ENCODE results near the gene C3orf52. TPM values are rescaled to one million over a fixed set of nuclear protein-coding genes. Genes with fewer than 3 reads are reported as not detected.
A peak's percentile ranks its signal among the peaks of the same experiment; 100 is the strongest.

The C3orf52 gene
- total RNA-seq, 8 experiments from 2014 or later: 0.11 to 4.4 (median 0.45) TPM

DNA sequence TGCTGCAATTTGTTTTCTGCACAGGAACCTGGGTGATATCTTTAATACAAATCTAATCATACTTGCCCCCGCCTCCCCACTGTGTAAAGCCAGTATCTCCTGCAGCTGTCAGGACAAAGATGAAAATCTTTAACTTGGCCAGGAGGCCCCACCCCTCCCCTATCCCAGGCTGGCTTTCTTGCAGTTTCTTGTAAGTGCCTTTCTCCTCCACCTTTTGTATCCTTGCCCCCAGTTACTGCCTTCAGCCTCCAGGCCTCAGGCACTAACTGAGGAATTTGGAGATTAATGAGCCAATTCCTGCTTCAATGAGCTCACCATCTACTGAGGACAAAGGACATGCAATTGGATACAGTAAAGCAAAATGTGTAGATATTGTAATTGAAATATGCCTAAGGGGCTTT is 40.3 kb downstream of the C3orf52 start:
- ATAC-seq (replicated peaks in 6 of 8): peak in 5 of 8 experiments; percentile 25 to 84 (median 75)
- Histone ChIP-seq H3K4me3 (no peak overlapping the region), H3K27ac (no peak overlapping the region), H3K4me1 (replicated peaks in 1 of 2) (peaks cover 27 to 34% of the 10 kb centered on the region in 2 donors)
- WGBS, 10 experiments: 43 to 86% (median 57%) methylated on average over 1 of the region's 1 CpG; no CpG with 5 or more reads in 5 of the 10 experiments
- in situ Hi-C loops (cut with MboI; ENCODE audit: low pct_unique_long_range_greater_than_20kb in 2 of 9, low sequenced_read_pairs in 9 of 9, unreplicated experiment in 9 of 9): loop anchor here in 3 of 9 experiments (25.0 kb wide), 1 partner anchor 386 kb away; no protein-coding TSS in a partner anchor

DNA sequence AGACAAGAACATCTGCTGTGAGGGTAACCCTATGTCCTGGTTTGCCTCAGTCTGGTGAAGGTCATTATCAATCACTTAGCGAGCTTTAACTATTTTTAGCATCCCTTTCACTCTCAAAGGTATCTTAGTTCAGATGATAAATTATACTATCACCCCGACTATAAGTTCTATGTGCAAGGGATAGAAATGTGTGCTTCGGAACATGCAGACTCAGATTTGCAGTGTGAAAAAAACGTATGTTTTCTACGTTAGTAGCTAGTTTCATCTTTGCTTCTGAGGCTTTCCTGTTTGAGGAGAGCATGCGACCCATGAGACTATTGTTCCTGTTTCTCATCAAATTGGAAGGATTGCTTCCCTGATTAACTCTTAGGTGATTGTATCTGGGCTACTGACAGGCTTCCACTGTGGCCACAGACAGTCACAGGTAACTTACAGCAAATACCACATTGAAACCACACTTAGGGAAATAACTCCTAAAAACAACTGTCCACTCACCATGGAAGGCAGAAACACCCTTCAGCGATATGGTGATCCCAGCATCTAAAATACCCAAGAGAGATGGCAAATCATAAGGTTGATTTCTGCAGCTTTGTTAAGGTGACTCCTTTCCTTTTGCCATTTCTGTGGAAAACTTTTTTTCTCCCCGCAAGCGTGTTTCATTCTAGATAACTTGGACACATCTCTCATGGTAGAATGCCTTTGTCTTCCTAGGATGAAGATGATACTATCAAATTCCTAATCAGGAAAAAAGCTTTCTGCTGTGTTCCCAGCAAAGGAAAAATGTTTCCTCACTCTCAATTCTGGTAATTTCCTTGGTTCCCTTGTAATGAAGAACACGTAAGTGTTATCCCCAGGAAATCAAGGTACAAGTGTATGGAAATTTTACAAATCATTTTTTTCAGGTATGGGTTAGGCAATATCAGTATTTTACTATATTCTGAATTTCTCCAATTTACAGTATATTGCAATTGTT is 41.6 kb downstream of the C3orf52 start:
- Histone ChIP-seq H3K4me3 (no peak overlapping the region), H3K27ac (no peak overlapping the region), H3K4me1 (replicated peaks in 1 of 2) (peaks cover 27 to 34% of the 10 kb centered on the region in 2 donors)
- in situ Hi-C loops (cut with MboI; ENCODE audit: low pct_unique_long_range_greater_than_20kb in 2 of 9, low sequenced_read_pairs in 9 of 9, unreplicated experiment in 9 of 9): loop anchor here in 3 of 9 experiments (25.0 kb wide), 1 partner anchor 384 kb away; no protein-coding TSS in a partner anchor
- ATAC-seq (replicated peaks in 6 of 8): peak in 3 of 8 experiments; percentile 15 to 66 (median 61)
- 72 to 100% (median 83%) methylated on average over 1 to 10 of the region's 10 CpGs; no CpG with 5 or more reads in 1 of the 10 experiments for WGBS, 10 experiments

DNA sequence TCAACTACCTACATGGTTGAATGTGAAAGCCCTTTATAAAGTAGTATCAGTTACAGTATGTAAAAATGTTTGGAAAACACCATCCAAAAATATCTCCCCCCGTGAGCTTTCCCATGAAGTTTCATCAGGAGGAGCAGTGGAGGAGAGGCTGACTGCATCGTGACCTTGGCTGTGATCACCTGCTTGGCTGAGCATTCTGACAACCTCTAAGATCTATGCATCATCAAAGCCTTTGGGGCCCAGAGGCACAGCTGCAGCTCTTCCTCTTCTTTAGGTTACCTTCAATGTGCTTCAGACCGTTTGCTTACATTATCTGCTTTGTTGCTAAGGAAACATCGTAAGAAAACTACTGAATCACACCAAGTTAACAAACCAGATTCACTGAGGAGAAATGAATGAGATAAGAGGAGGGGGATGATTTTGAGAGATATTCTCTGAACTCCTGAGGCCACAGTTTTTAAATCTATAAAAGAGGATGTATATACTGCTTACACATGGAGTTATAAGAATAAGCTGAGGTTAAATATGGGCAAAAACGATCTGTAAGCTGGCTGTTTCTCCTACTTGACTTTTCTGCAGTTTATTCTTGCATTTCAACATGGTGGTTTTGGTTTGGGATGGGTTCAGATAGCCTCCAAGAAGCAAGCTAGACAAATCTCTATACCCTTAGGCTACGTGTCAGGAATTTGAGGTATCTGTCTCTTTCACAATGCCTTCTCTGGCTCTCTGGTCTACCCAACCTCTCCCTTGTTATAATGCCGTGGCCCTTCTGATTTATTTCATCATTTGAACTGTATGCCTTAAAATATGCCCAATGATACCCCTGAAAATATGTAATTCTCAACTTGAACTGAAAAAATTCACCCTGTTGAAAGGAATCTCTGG is 42.9 kb downstream of the C3orf52 start:
- 48 to 80% (median 74%) methylated on average over 1 to 7 of the region's 7 CpGs for WGBS, 10 experiments
- ATAC-seq (replicated peaks in 6 of 8): peak in 5 of 8 experiments; percentile 33 to 55 (median 52)
- in situ Hi-C loops (cut with MboI; ENCODE audit: low pct_unique_long_range_greater_than_20kb in 2 of 9, low sequenced_read_pairs in 9 of 9, unreplicated experiment in 9 of 9): loop anchor here in 3 of 9 experiments (25.0 kb wide), 1 partner anchor 383 kb away; no protein-coding TSS in a partner anchor
- Histone ChIP-seq H3K27ac (no peak overlapping the region), H3K4me3 (no peak overlapping the region), H3K4me1 (replicated peaks in 1 of 2) (peaks cover 27 to 34% of the 10 kb centered on the region in 2 donors)

DNA sequence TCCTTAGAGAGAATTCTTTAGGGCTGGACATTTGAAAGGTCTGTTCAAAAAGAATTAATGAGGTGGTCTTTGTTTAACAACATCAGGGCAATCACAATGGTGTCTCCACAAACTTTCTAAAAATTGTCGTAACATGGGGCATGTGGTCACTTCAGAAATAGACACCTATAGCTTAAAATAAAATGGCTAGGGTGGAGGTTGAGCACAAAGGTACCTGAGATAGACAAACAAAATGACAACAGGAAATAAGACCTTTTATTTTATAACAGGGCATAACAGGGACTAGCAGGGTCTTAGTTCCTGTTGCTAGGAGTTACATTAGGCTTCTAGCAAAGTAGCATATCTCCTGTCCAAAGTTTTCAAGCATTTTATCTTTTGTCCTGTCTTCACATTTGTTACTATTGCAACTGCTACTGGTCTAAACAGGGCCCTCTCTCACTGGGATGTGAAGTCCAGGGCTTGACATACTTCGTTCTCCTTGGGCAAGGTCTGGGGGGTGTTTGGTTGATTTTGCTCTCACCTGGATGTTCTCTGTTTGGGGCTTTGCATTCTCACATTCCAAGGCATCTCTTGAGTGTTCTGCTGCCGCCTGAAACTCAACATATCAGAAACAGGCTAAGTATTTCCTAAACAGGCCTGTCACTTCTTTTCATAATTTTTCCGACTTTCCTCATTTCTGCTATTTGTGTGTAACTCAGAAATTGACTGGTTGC is 43.9 kb downstream of the C3orf52 start:
- 51 to 100% (median 88%) methylated on average over 1 to 4 of the region's 4 CpGs; no CpG with 5 or more reads in 2 of the 10 experiments for WGBS, 10 experiments
- H3K4me1 ChIP-seq (replicated peaks in 1 of 2): peaks cover 24 to 27% of the 10 kb centered on the region in 2 donors
- ATAC-seq (replicated peaks in 6 of 8): no peak
- in situ Hi-C loops (cut with MboI; ENCODE audit: low pct_unique_long_range_greater_than_20kb in 2 of 9, low sequenced_read_pairs in 9 of 9, unreplicated experiment in 9 of 9): loop anchor here in 3 of 9 experiments (10.0 to 25.0 kb wide), 2 partner anchors 165 to 382 kb away; partner anchors contain the start of gene SLC9C1 (in 1 of the 3)
- no peak overlapping the region for H3K27ac ChIP-seq
- no peak overlapping the region for H3K4me3 ChIP-seq

DNA sequence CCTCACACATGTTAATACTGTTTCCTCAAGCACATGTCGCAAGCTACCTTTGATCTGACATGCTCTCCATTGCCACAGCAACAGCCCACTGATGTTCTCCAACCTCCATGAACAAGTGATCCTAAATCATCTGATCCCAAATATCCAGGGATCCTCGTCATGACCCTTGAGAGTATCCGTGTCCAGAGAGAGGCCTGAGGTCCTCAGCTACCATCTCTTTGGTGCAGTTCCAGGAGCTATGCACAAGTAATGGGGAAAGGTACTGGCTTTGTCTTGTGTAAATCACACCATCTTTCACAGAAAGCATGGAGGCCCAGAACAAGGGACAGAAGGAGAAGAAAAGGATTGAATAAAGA is 44.4 kb downstream of the C3orf52 start:
- 45 to 100% (median 84%) methylated on average over 1 to 3 of the region's 3 CpGs; no CpG with 5 or more reads in 2 of the 10 experiments for WGBS, 10 experiments
- Histone ChIP-seq H3K4me3 (no peak overlapping the region), H3K4me1 (replicated peaks in 1 of 2) (peaks cover 18 to 22% of the 10 kb centered on the region in 2 donors), H3K27ac (no peak overlapping the region)
- ATAC-seq (replicated peaks in 6 of 8): no peak
- in situ Hi-C loops (cut with MboI; ENCODE audit: low pct_unique_long_range_greater_than_20kb in 2 of 9, low sequenced_read_pairs in 9 of 9, unreplicated experiment in 9 of 9): loop anchor here in 3 of 9 experiments (10.0 to 25.0 kb wide), 2 partner anchors 164 to 382 kb away; partner anchors contain the start of gene SLC9C1 (in 1 of the 3)

DNA sequence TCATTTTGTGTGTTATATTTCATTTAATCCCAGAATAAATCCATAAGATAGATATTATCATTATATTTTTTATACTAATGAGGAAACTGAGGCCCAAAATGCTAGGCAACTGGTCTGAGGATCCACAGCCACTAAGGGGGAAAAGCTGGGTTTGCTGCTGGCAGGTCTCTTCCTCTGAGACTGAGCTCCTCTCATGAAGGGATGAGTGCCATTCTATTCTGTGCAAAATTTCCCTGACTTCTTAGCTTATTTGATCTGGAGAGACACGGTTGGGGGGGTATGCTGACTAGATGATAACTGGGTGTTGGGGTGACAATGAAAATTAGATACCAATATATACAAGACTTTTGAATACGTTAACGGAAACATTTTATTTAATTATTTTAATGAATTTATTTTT is 44.9 kb downstream of the C3orf52 start:
- no peak overlapping the region for H3K4me3 ChIP-seq
- 67 to 100% (median 89%) methylated on average over 1 to 3 of the region's 3 CpGs; no CpG with 5 or more reads in 2 of the 10 experiments for WGBS, 10 experiments
- H3K27ac ChIP-seq: no peak overlapping the region
- in situ Hi-C loops (cut with MboI; ENCODE audit: low pct_unique_long_range_greater_than_20kb in 2 of 9, low sequenced_read_pairs in 9 of 9, unreplicated experiment in 9 of 9): loop anchor here in 3 of 9 experiments (10.0 to 25.0 kb wide), 2 partner anchors 164 to 381 kb away; partner anchors contain the start of gene SLC9C1 (in 1 of the 3)
- peaks cover 14 to 17% of the 10 kb centered on the region in 2 donors for H3K4me1 ChIP-seq (replicated peaks in 1 of 2)
- ATAC-seq (replicated peaks in 6 of 8): no peak

DNA sequence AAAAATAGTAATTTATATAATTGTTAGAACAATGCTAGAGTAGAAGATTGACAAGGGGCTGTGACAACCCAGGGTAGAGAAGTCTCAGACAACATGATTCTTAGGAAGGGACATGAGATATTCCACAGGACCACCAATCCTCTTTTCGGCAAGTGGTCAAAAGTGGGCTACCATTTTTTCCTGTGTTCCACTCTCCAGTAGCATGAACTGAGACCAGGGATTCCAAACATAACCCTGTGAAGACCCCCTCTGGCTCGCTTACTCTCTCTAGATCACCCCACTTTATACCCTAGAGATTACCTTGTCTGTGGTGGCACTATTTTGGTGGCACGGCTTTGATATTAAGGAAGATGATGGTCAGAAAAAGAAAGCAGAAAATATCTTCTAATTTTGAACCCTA is 45.9 kb downstream of the C3orf52 start:
- Histone ChIP-seq H3K4me3 (no peak overlapping the region), H3K27ac (no peak overlapping the region), H3K4me1 (replicated peaks in 1 of 2) (peaks cover 7 to 15% of the 10 kb centered on the region in 2 donors)
- in situ Hi-C loops (cut with MboI; ENCODE audit: low pct_unique_long_range_greater_than_20kb in 2 of 9, low sequenced_read_pairs in 9 of 9, unreplicated experiment in 9 of 9): loop anchor here in 3 of 9 experiments (10.0 to 25.0 kb wide), 2 partner anchors 163 to 380 kb away; partner anchors contain the start of gene SLC9C1 (in 1 of the 3)
- no peak for ATAC-seq (replicated peaks in 6 of 8)
- whole genome bisulfite sequencing, 10 experiments: 33 to 100% (median 91%) methylated on average over 1 to 3 of the region's 3 CpGs; no CpG with 5 or more reads in 2 of the 10 experiments

DNA sequence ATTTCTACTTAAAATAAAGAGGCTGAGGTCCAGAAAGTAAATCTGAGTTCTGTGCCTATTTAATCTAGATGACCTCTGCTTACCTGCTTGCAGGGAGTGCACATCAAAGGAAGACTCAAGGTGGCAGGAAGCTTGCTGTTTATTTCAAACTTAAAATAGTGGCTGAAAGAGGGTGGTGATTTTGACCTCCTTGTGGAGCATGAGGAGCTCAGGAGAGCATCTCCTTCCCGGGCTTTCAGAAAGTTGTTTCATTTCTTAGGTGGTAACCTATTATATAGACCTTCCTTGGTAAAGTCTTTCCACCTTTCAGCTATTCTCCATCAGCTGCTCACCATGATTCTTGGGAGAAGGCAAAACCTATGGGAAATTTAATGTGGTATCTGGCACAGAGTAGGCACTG is 46.4 kb downstream of the C3orf52 start:
- no peak for ATAC-seq (replicated peaks in 6 of 8)
- Histone ChIP-seq H3K27ac (no peak overlapping the region), H3K4me3 (no peak overlapping the region), H3K4me1 (replicated peaks in 1 of 2) (peaks cover 4 to 16% of the 10 kb centered on the region in 2 donors)
- 91 to 100% (median 100%) methylated on average over 1 of the region's 1 CpG; no CpG with 5 or more reads in 7 of the 10 experiments for WGBS, 10 experiments
- in situ Hi-C loops (cut with MboI; ENCODE audit: low pct_unique_long_range_greater_than_20kb in 2 of 9, low sequenced_read_pairs in 9 of 9, unreplicated experiment in 9 of 9): loop anchor here in 3 of 9 experiments (10.0 to 25.0 kb wide), 2 partner anchors 162 to 380 kb away; partner anchors contain the start of gene SLC9C1 (in 1 of the 3)

DNA sequence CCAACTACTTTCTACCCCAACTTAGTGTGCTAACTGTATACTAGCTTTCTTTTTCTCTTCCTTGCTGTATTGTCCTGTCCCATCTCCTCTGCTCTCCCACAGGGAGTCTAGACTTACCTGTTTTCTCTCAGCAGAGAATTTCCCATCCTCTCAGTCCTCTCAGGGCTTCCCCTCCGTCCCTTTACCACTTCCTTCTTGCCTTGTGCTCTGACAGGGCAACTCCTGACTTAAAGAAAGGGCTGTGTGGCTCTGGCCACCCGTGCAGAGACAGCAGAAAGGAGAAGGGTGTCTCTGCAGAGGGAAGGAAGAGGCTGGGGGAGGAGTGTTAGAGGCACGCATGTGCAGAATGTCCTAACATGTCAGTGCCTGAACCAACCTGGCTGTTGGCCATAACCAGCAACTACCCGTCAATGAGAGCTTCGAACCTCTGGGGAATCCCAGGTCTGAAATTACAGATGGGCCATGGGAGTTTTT is 46.8 kb downstream of the C3orf52 start, which contains the start of gene GCSAM:
Gene GCSAM (minus strand): TSS at position 274 of the 474 bp plus-strand sequence. CDS start 128 bp downstream, at position 146.
- no peak within 1 kb of the TSS for H3K27ac ChIP-seq
- WGBS, 10 experiments: 20 to 100% (median 74%) methylated on average over 1 to 5 of the region's 5 CpGs; no CpG with 5 or more reads in 2 of the 10 experiments

DNA sequence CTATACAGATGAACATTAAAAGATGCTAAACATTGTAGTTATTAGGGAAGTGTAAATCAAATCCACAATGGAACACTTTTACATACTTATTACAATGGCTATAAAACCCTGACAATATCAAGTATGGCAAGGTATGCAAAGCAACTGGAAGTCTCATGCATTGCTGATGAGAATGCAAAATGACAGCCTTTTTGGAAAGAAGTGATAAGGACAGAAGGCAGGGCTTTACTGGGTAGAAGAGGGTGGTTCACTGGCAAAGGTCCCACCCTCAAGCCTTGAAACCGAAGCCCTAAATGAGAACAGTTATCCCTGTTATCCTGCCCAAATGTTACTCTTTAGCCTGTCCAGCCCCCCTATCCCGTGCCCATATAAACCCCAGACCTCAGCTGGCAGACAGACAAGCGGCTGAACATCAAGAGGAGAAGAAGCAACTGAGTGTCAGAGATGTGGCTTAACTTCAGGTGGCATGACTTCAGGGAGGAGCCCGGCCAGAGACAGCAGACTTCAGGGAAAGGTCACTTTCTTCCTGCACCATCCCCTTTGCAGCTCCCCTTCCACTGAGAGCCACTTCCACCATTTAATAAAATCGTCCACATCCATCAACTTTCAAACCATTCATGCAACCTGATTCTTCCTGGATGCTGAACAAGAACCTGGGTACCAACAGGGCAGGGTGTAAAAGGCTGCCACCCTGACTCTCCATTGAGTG is 47.6 kb downstream of the C3orf52 start:
- no peak overlapping the region for H3K4me3 ChIP-seq
- H3K27ac ChIP-seq: no peak overlapping the region
- peaks cover 0 to 12% of the 10 kb centered on the region in 2 donors for H3K4me1 ChIP-seq (replicated peaks in 1 of 2)
- ATAC-seq (replicated peaks in 6 of 8): no peak
- 20 to 100% (median 78%) methylated on average over 1 to 4 of the region's 5 CpGs; no CpG with 5 or more reads in 3 of the 10 experiments for WGBS, 10 experiments
- in situ Hi-C loops (cut with MboI; ENCODE audit: low pct_unique_long_range_greater_than_20kb in 2 of 9, low sequenced_read_pairs in 9 of 9, unreplicated experiment in 9 of 9): loop anchor here in 3 of 9 experiments (10.0 to 25.0 kb wide), 2 partner anchors 161 to 379 kb away; partner anchors contain the start of gene SLC9C1 (in 1 of the 3)

More for the DNA sequence above, 46.8 kb downstream of the C3orf52 start, which contains the start of gene GCSAM:
- in situ Hi-C loops (cut with MboI; ENCODE audit: low pct_unique_long_range_greater_than_20kb in 2 of 9, low sequenced_read_pairs in 9 of 9, unreplicated experiment in 9 of 9): loop anchor here in 3 of 9 experiments (10.0 to 25.0 kb wide), 2 partner anchors 162 to 379 kb away; partner anchors contain the start of gene SLC9C1 (in 1 of the 3)
- no peak for ATAC-seq (replicated peaks in 6 of 8)
- no peak within 1 kb of the TSS for H3K4me3 ChIP-seq
- H3K4me1 ChIP-seq (replicated peaks in 1 of 2): peaks cover 0 to 16% of the 10 kb centered on the region in 2 donors
